ENCODE results near the gene TXNRD2. TPM values are rescaled to one million over a fixed set of nuclear protein-coding genes. Genes with fewer than 3 reads are reported as not detected.

The TXNRD2 gene
- total RNA-seq, 4 donors from 2014 or later = 19.5 to 34.5 (median 25.6) TPM

- no peak for TF ChIP-seq CTCF (IDR thresholded peaks at IDR 0.05)
- no peak for TF ChIP-seq POLR2A (IDR thresholded peaks at IDR 0.05)
- Histone ChIP-seq H3K27ac (no peak overlapping the region), H3K9me3 (no peaks in the 10 kb centered on the region), H3K36me3 (no peaks in the 10 kb centered on the region), H3K4me3 (replicated peaks in 1 of 3) (no peak overlapping the region), H3K4me1 (no peaks in the 10 kb centered on the region), H3K27me3 (no peaks in the 10 kb centered on the region)
- intact Hi-C loops (cut with DNase I) = no loop called here
- 89 to 90% methylated on average over 12 of the region's 12 CpGs for WGBS, 2 donors
- no peak for DNase-seq
Observed at GRCh38 chr22:19923914-19924513, 17.6 kb downstream of the TXNRD2 start.

- Histone ChIP-seq H3K9me3 (no peaks in the 10 kb centered on the region), H3K4me3 (replicated peaks in 1 of 3) (no peak overlapping the region), H3K4me1 (no peaks in the 10 kb centered on the region), H3K36me3 (peaks cover 17 to 19% of the 10 kb centered on the region in 2 donors), H3K27ac (no peak overlapping the region), H3K27me3 (no peaks in the 10 kb centered on the region)
- intact Hi-C loops (cut with DNase I) = no loop called here
- 67 to 77% methylated on average over 3 of the region's 3 CpGs for WGBS, 2 donors
- no peak for TF ChIP-seq CTCF (IDR thresholded peaks at IDR 0.05)
- no peak for TF ChIP-seq POLR2A (IDR thresholded peaks at IDR 0.05)
- no peak for DNase-seq
Observed at GRCh38 chr22:19921544-19922081, 20.0 kb downstream of the TXNRD2 start.

GRCh38 chr22:19919701-19920363 is 21.8 kb downstream of the TXNRD2 start:
- intact Hi-C loops (cut with DNase I) = no loop called here
- H3K4me1 ChIP-seq = no peaks in the 10 kb centered on the region
- 87 to 98% methylated on average over 7 to 12 of the region's 13 CpGs for WGBS, 2 donors
- peaks cover 24 to 34% of the 10 kb centered on the region in 2 donors for H3K36me3 ChIP-seq
- H3K27ac ChIP-seq = no peak overlapping the region
- no peaks in the 10 kb centered on the region for H3K9me3 ChIP-seq
- H3K27me3 ChIP-seq = no peaks in the 10 kb centered on the region
- no peak overlapping the region for H3K4me3 ChIP-seq (replicated peaks in 1 of 3)
- no peak for DNase-seq
- TF ChIP-seq POLR2A (IDR thresholded peaks at IDR 0.05) = no peak
- no peak for TF ChIP-seq CTCF (IDR thresholded peaks at IDR 0.05)

- no peaks in the 10 kb centered on the region for H3K9me3 ChIP-seq
- TF ChIP-seq CTCF (IDR thresholded peaks at IDR 0.05) = no peak
- no peak for TF ChIP-seq POLR2A (IDR thresholded peaks at IDR 0.05)
- intact Hi-C loops (cut with DNase I) = no loop called here
- 85 to 89% methylated on average over 21 to 23 of the region's 23 CpGs for WGBS, 2 donors
- H3K27ac ChIP-seq = no peak overlapping the region
- no peak overlapping the region for H3K4me3 ChIP-seq (replicated peaks in 1 of 3)
- H3K36me3 ChIP-seq = peaks cover 36 to 37% of the 10 kb centered on the region in 2 donors
- no peak for DNase-seq
- H3K4me1 ChIP-seq = no peaks in the 10 kb centered on the region
- H3K27me3 ChIP-seq = no peaks in the 10 kb centered on the region
Observed at GRCh38 chr22:19918332-19919106, 23.1 kb downstream of the TXNRD2 start.

Measured in thyroid gland (tissue), 4 donors.